DND-41 (cell line): Measurements from ENCODE around the gene CFAP43.
A peak's percentile ranks its signal among the peaks of the same experiment; 100 is the strongest.

Source experiments
- ATAC-seq: fragments of 200-7000 bp; cut with Tn5 transposase; 3 replicates; pipeline ENCODE4 v1.9.1; 2021; ENCODE audit warnings: low read depth; ENCODE audit not compliant: insufficient read depth
- DNase-seq: peaks from one replicate; pipeline ENCODE4 v3.0.0-alpha.2; 2020
- H2AFZ ChIP-seq: 2 replicates; pipeline ENCODE4 v1.6.0; 2012; ENCODE audit warnings: low read depth, low read length
- H3K27ac ChIP-seq: 2 replicates; pipeline ENCODE4 v1.5.1; 2012; ENCODE audit warnings: low read length, inconsistent platforms
- H3K27me3 ChIP-seq: fragments of 200-600 bp; sonication (generic); 2 replicates; pipeline ENCODE4 v1.6.0; 2012; ENCODE audit warnings: low read length, mild to moderate bottlenecking, inconsistent platforms; ENCODE audit not compliant: insufficient read depth, poor library complexity
- H3K36me3 ChIP-seq: 2 replicates; pipeline ENCODE4 v1.5.1; 2012; ENCODE audit warnings: low read length, inconsistent platforms; ENCODE audit not compliant: insufficient read depth
- H3K4me1 ChIP-seq: 2 replicates; pipeline ENCODE4 v1.5.1; 2012; ENCODE audit warnings: mild to moderate bottlenecking, low read length; ENCODE audit not compliant: insufficient read depth
- H3K4me2 ChIP-seq: 2 replicates; pipeline ENCODE4 v1.6.0; 2012; ENCODE audit warnings: mild to moderate bottlenecking, moderate library complexity, low read length, inconsistent platforms; ENCODE audit not compliant: insufficient read depth
- H3K4me3 ChIP-seq, 2 experiments: fragments of 200-600 bp in 1 of 2; shearing (Covaris generic) in 1 of 2; 2 replicates each; pipeline ENCODE4 v1.5.1; 2012 to 2016; ENCODE audit warnings: inconsistent platforms in 2 of 2, low read length in 2 of 2, mild to moderate bottlenecking in 2 of 2, low read depth in 1 of 2, moderate library complexity in 1 of 2
- H3K79me2 ChIP-seq: 2 replicates; pipeline ENCODE4 v1.6.0; 2012; ENCODE audit warnings: low read length, inconsistent platforms; ENCODE audit not compliant: insufficient read depth
- H3K9ac ChIP-seq: 2 replicates; pipeline ENCODE4 v1.6.0; 2012; ENCODE audit warnings: low read depth, mild to moderate bottlenecking, inconsistent platforms, low read length, moderate library complexity
- H3K9me3 ChIP-seq: 2 replicates; pipeline ENCODE4 v1.5.1; 2012; ENCODE audit warnings: low read length, moderate library complexity, mild to moderate bottlenecking, inconsistent platforms; ENCODE audit not compliant: insufficient read depth, severe bottlenecking
- H4K20me1 ChIP-seq: 2 replicates; pipeline ENCODE4 v1.6.0; 2012; ENCODE audit warnings: low read length; ENCODE audit not compliant: insufficient read depth
- CTCF ChIP-seq: IDR thresholded peaks from 2 replicates; pipeline ENCODE4 v1.5.1; 2012; ENCODE audit warnings: borderline replicate concordance, low read length, moderate library complexity, mild to moderate bottlenecking; ENCODE audit not compliant: poor library complexity, severe bottlenecking; ENCODE audit errors: extremely low read depth
- EZH2 ChIP-seq: IDR thresholded peaks from 3 replicates; pipeline ENCODE4 v1.6.1; 2012; ENCODE audit warnings: borderline replicate concordance, low read depth, mild to moderate bottlenecking, moderate library complexity, low read length, inconsistent platforms; ENCODE audit not compliant: severe bottlenecking

Gene CFAP43

GRCh38 chr10:104255311-104255981 lies 23.3 kb upstream of the CFAP43 start:
- peak overlapping the region; percentile 97 for H2AFZ ChIP-seq
- H3K79me2 ChIP-seq: peaks cover 62% of the 10 kb centered on the region
- peak; percentile 52 for ATAC-seq

GRCh38 chr10:104254493-104255310 lies 22.5 kb upstream of the CFAP43 start, which contains the start of gene GSTO1:
GSTO1 (plus strand) TSS chr10:104254892; CDS start chr10:104254929, 37 bp downstream.
- H3K27ac ChIP-seq: peak within 1 kb of the TSS; percentile 78
- no peaks in the 10 kb centered on the region for H3K27me3 ChIP-seq
- H3K4me2 ChIP-seq: peak within 1 kb of the TSS; percentile 88
- peaks cover 45% of the 10 kb centered on the region for H3K4me1 ChIP-seq
- H3K36me3 ChIP-seq: peaks cover 29% of the 10 kb centered on the region
- peak within 1 kb of the TSS; percentile 88 for H3K9ac ChIP-seq
- H2AFZ ChIP-seq: peak within 1 kb of the TSS; percentile 97
- no peaks in the 10 kb centered on the region for H3K9me3 ChIP-seq
- TF ChIP-seq CTCF (peak; percentile 22), EZH2 (no peak)
- ATAC-seq: peak; percentile 87
- peak; percentile 83 for DNase-seq
- H3K4me3 ChIP-seq: peak within 1 kb of the TSS; percentile 62 to 74
- peaks cover 12% of the 10 kb centered on the region; the same call in 1 of the 2 replicates for H4K20me1 ChIP-seq
- peaks cover 55% of the 10 kb centered on the region for H3K79me2 ChIP-seq

More at GRCh38 chr10:104255311-104255981, 23.3 kb upstream of the CFAP43 start:
- Histone ChIP-seq H3K9ac (peak overlapping the region; percentile 88), H3K4me2 (peak overlapping the region; percentile 88), H3K4me1 (peaks cover 51% of the 10 kb centered on the region), H3K9me3 (no peaks in the 10 kb centered on the region), H3K27me3 (no peaks in the 10 kb centered on the region), H4K20me1 (peaks cover 15% of the 10 kb centered on the region; the same call in 1 of the 2 replicates), H3K4me3 (peak overlapping the region; percentile 62 to 74), H3K36me3 (peaks cover 36% of the 10 kb centered on the region), H3K27ac (peak overlapping the region; percentile 78)
- DNase-seq: peak; percentile 21
- no peak for TF ChIP-seq EZH2
- TF ChIP-seq CTCF: no peak

- Histone ChIP-seq H3K36me3 (peaks cover 20% of the 10 kb centered on the region), H4K20me1 (peaks cover 12% of the 10 kb centered on the region; the same call in 1 of the 2 replicates), H3K27ac (peak overlapping the region; percentile 78), H3K9ac (peak overlapping the region; percentile 88), H3K27me3 (no peaks in the 10 kb centered on the region), H3K4me1 (peaks cover 41% of the 10 kb centered on the region), H3K4me2 (peak overlapping the region; percentile 88), H3K9me3 (no peaks in the 10 kb centered on the region), H3K79me2 (peaks cover 47% of the 10 kb centered on the region), H3K4me3 (peak overlapping the region; percentile 62 to 74; a peak in 3 of 4 replicates), H2AFZ (peak overlapping the region; percentile 97)
- ATAC-seq (no peak), DNase-seq (no peak)
- TF ChIP-seq CTCF: no peak
- TF ChIP-seq EZH2: no peak
These were observed 21.6 kb upstream of the CFAP43 start for GRCh38 chr10:104253606-104254410.
